Loucy (cell line): Measurements from ENCODE around the gene ID3.
"Not testable (repeated sequence)": the region's sequence is repeated elsewhere in the genome, so short reads cannot be mapped to it uniquely, and the experiment has no call there.

ENCODE experiments used
- H2AFZ ChIP-seq: fragments of 200-600 bp; sonication (generic); 2 replicates; pipeline ENCODE4 v1.6.0; 2016; ENCODE audit warnings: antibody characterized with exemption, mild to moderate bottlenecking, low read length, moderate library complexity
- H3F3A ChIP-seq: fragments of 200-600 bp; 2 replicates; pipeline ENCODE4 v1.6.0; 2016; ENCODE audit warnings: antibody characterized with exemption, low read depth, mild to moderate bottlenecking
- H3K27me3 ChIP-seq: fragments of 200-600 bp; sonication (generic); 2 replicates; pipeline ENCODE4 v1.6.1; 2014; ENCODE audit warnings: low read length, mild to moderate bottlenecking; ENCODE audit not compliant: insufficient read depth, poor library complexity, severe bottlenecking
- H3K36me3 ChIP-seq: fragments of 200-600 bp; sonication (generic); 2 replicates; pipeline ENCODE4 v1.6.1; 2016; ENCODE audit warnings: low read length; ENCODE audit not compliant: insufficient read depth
- H3K4me1 ChIP-seq: fragments of 200-600 bp; sonication (generic); 2 replicates; pipeline ENCODE4 v1.5.1; 2014; ENCODE audit warnings: low read length, mild to moderate bottlenecking; ENCODE audit not compliant: insufficient read depth, poor library complexity, severe bottlenecking
- H3K4me2 ChIP-seq: fragments of 200-600 bp; sonication (generic); 2 replicates; pipeline ENCODE4 v1.6.0; 2014; ENCODE audit warnings: antibody characterized with exemption, low read length, low read depth, mild to moderate bottlenecking; ENCODE audit not compliant: poor library complexity, severe bottlenecking
- H3K4me3 ChIP-seq: fragments of 200-600 bp; sonication (generic); 2 replicates; pipeline ENCODE4 v1.5.1; 2014; ENCODE audit warnings: low read length, mild to moderate bottlenecking, mixed read lengths; ENCODE audit not compliant: poor library complexity, severe bottlenecking
- H3K79me2 ChIP-seq: fragments of 200-600 bp; sonication (generic); 2 replicates; pipeline ENCODE4 v1.6.1; 2014; ENCODE audit warnings: low read length; ENCODE audit not compliant: insufficient read depth
- H3K9ac ChIP-seq: fragments of 200-600 bp; sonication (generic); 2 replicates; pipeline ENCODE4 v1.6.0; 2014; ENCODE audit warnings: mild to moderate bottlenecking, low read depth, low read length, moderate library complexity; ENCODE audit not compliant: poor library complexity, severe bottlenecking
- H3K9me2 ChIP-seq: fragments of 200-600 bp; sonication (generic); replicated peaks from 2 replicates; pipeline ENCODE4 v1.6.1; 2016; ENCODE audit warnings: low read depth, low read length, mixed read lengths
- H3K9me3 ChIP-seq: fragments of 200-600 bp; sonication (generic); 2 replicates; pipeline ENCODE4 v1.6.1; 2014; ENCODE audit warnings: mild to moderate bottlenecking, antibody characterized with exemption, low read length, low read depth; ENCODE audit not compliant: insufficient read depth
- H4K20me1 ChIP-seq: fragments of 200-600 bp; sonication (generic); 2 replicates; pipeline ENCODE4 v1.6.0; 2014; ENCODE audit warnings: antibody characterized with exemption, low read length, mild to moderate bottlenecking; ENCODE audit not compliant: insufficient read depth, poor library complexity, severe bottlenecking
- CTCF ChIP-seq: fragments of 200-600 bp; sonication (generic); conservative IDR thresholded peaks from 2 replicates; pipeline ENCODE4 v1.5.1; 2014; ENCODE audit warnings: mild to moderate bottlenecking, antibody characterized with exemption, low read length
- EZH2phosphoT487 ChIP-seq: fragments of 200-600 bp; IDR thresholded peaks from 2 replicates; pipeline ENCODE4 v1.6.1; 2018; ENCODE audit warnings: antibody characterized with exemption, mild to moderate bottlenecking, moderate library complexity, borderline replicate concordance

The ID3 gene

GRCh38 chr1:23585321-23586022, 26.2 kb upstream of the ID3 start:
- H3F3A ChIP-seq = no peaks in the 10 kb centered on the region
- no peaks in the 10 kb centered on the region for H3K36me3 ChIP-seq
- H4K20me1 ChIP-seq = no peaks in the 10 kb centered on the region
- no peaks in the 10 kb centered on the region for H3K27me3 ChIP-seq
- H3K9ac ChIP-seq = no peak overlapping the region
- H3K9me3 ChIP-seq = no peaks in the 10 kb centered on the region
- H3K4me1 ChIP-seq = no peaks in the 10 kb centered on the region
- H3K9me2 ChIP-seq = no peaks in the 10 kb centered on the region
- no peak for TF ChIP-seq EZH2phosphoT487
- no peak for TF ChIP-seq CTCF
- H3K79me2 ChIP-seq = no peaks in the 10 kb centered on the region
- no peak overlapping the region for H3K4me2 ChIP-seq
- H2AFZ ChIP-seq = no peak overlapping the region
- H3K4me3 ChIP-seq = no peak overlapping the region

GRCh38 chr1:23583727-23584126, 24.4 kb upstream of the ID3 start:
- not testable (repeated sequence) for H3K9ac ChIP-seq, H3K27me3 ChIP-seq, H3F3A ChIP-seq, H2AFZ ChIP-seq, H3K4me3 ChIP-seq, H3K4me2 ChIP-seq, H3K36me3 ChIP-seq, H3K4me1 ChIP-seq, H3K9me2 ChIP-seq, H3K9me3 ChIP-seq, H4K20me1 ChIP-seq, H3K79me2 ChIP-seq

GRCh38 chr1:23582820-23583219, 23.5 kb upstream of the ID3 start:
- H3K36me3 ChIP-seq = no peaks in the 10 kb centered on the region
- H3K4me2 ChIP-seq = no peak overlapping the region
- no peaks in the 10 kb centered on the region for H3K4me1 ChIP-seq
- H3K9me2 ChIP-seq = no peaks in the 10 kb centered on the region
- H2AFZ ChIP-seq = no peak overlapping the region
- TF ChIP-seq EZH2phosphoT487 = no peak
- no peak for TF ChIP-seq CTCF
- no peaks in the 10 kb centered on the region for H3K27me3 ChIP-seq
- no peaks in the 10 kb centered on the region for H3F3A ChIP-seq
- no peak overlapping the region for H3K4me3 ChIP-seq
- H3K9me3 ChIP-seq = no peaks in the 10 kb centered on the region
- no peaks in the 10 kb centered on the region for H4K20me1 ChIP-seq
- H3K79me2 ChIP-seq = no peaks in the 10 kb centered on the region
- H3K9ac ChIP-seq = no peak overlapping the region

- Histone ChIP-seq H3F3A (no peaks in the 10 kb centered on the region), H2AFZ (no peak overlapping the region), H3K4me2 (no peak overlapping the region), H3K27me3 (no peaks in the 10 kb centered on the region), H3K9ac (no peak overlapping the region), H3K79me2 (no peaks in the 10 kb centered on the region), H3K9me2 (no peaks in the 10 kb centered on the region), H4K20me1 (no peaks in the 10 kb centered on the region), H3K4me3 (no peak overlapping the region), H3K9me3 (no peaks in the 10 kb centered on the region), H3K4me1 (no peaks in the 10 kb centered on the region), H3K36me3 (no peaks in the 10 kb centered on the region)
- TF ChIP-seq CTCF (no peak), EZH2phosphoT487 (no peak)
Measured at GRCh38 chr1:23581219-23581618, 21.9 kb upstream of the ID3 start.
